Cardiac fibroblast (primary cell): Measurements from ENCODE around the gene TTC33.
"Not testable (repeated sequence)": the region's sequence is repeated elsewhere in the genome, so short reads cannot be mapped to it uniquely, and the experiment has no call there.

Source experiments
- DNase-seq, 2 donors: peaks; one replicate each; pipeline versions ENCODE4 v3.0.0 to v3.0.0-alpha.2; 2010; ENCODE audit warnings: low read depth in 2 of 2
- H3K4me3 ChIP-seq, 2 donors: replicated peaks in 1 of 2; 1 replicate in 1 of 2; 2 replicates in 1 of 2; pipeline ENCODE4 v1.5.1; 2011; ENCODE audit warnings: low read depth in 2 of 2, low read length in 2 of 2, mild to moderate bottlenecking in 2 of 2, moderate library complexity in 1 of 2
- TF ChIP-seq, protein P1 (sequence below): IDR thresholded peaks from one replicate; pipeline ENCODE4 v1.5.1; 2011; ENCODE audit warnings: low read depth, mild to moderate bottlenecking, low read length, inconsistent platforms

Gene TTC33

DNA sequence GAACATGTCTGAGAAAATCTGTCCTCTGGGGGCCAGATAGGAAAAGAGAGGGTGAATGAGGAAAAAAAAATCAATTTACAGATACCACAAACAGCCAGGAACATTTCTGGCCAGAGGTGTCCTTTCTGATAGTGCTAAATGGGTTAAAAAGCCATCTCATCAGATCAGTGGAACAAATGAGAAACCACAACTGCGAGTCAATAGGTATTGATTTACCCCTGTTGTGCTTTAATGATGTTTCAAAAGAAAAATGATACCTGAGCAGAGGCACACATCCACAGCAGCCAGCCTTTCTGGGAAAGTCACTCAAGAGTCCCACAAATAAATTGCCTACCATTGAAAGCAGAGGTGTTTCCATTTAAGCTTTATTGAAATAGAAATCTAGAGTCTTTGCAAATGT, 155.4 kb downstream of the TTC33 start:
- TF ChIP-seq, protein P1, sequence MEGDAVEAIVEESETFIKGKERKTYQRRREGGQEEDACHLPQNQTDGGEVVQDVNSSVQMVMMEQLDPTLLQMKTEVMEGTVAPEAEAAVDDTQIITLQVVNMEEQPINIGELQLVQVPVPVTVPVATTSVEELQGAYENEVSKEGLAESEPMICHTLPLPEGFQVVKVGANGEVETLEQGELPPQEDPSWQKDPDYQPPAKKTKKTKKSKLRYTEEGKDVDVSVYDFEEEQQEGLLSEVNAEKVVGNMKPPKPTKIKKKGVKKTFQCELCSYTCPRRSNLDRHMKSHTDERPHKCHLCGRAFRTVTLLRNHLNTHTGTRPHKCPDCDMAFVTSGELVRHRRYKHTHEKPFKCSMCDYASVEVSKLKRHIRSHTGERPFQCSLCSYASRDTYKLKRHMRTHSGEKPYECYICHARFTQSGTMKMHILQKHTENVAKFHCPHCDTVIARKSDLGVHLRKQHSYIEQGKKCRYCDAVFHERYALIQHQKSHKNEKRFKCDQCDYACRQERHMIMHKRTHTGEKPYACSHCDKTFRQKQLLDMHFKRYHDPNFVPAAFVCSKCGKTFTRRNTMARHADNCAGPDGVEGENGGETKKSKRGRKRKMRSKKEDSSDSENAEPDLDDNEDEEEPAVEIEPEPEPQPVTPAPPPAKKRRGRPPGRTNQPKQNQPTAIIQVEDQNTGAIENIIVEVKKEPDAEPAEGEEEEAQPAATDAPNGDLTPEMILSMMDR, result no peak

DNA sequence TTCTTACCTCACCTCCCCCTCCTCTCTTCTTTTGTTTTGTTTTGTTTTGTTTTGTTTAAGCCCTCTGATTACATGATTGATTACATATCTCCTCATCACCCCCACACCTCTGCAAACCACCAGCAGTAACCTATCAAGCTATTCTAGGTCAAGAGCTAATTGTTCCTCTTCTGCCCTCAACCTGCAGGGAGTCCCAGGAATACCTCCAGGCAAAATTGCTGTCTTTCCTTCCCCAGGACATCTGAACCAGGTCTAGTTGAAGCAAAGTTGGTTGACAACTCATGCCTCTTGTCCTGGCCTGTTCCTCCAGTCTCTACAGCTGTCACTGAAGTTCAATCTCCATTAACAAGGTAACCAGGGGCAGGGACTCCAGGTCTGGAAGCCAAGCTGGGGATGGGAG, 156.1 kb downstream of the TTC33 start:
- TF ChIP-seq, protein P1, result no peak
- H3K4me3 ChIP-seq, result no peak overlapping the region
- no peak for DNase-seq

More for the DNA sequence above, 155.4 kb downstream of the TTC33 start:
- DNase-seq, result no peak
- H3K4me3 ChIP-seq, result no peak overlapping the region

DNA sequence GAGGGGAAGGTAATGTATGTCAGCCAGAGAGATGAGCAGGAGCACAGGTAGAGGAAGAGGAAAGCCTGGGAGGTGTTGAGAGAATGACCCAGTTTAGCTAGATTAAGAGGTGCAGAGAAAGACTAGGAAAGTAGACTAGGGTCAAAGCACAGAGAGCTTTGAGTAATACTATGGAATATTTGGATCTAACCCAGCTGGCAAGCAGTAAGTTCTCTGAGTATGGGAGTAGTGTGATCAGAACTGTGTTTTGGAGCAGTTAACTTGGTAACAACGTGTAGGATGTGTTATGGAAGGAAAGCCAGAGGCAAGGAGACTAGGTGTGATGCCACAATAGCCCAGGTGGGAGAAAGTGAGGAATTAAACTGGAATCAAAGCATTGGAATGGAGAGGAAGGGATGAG, 160.9 kb downstream of the TTC33 start:
- no peak overlapping the region for H3K4me3 ChIP-seq
- peak; percentile 56 to 67 for DNase-seq
- TF ChIP-seq, protein P1, result no peak

DNA sequence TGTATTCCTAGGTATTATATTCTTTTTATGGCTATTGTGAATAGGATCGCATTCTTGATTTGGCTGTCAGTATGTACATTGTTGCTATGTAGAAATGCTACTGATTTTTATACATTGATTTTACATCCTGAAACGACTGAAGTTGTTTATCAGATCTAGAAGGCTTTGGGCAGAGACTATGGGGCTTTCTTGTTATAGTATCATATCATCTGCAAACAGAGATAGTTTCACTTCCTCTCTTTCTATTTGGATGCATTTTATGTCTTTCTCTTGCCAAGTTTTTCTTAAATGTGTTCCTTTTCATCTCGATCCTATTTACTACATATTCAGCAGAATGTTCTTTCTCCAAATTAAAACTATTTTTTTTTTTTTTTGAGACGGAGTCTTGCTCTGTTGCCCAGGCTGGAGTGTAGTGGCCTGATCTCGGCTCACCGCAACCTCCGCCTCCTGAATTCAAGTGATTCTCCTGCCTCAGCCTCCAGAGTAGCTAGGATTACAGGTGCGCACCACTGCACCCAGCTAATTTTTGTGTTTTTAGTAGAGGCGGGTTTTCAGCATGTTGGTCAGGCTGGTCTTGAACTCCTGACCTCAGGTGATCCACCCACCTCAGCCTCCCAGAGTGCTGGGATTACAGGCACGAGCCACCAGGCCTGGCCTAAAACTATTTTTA, 163.9 kb downstream of the TTC33 start:
- not testable (repeated sequence) for H3K4me3 ChIP-seq, DNase-seq

DNA sequence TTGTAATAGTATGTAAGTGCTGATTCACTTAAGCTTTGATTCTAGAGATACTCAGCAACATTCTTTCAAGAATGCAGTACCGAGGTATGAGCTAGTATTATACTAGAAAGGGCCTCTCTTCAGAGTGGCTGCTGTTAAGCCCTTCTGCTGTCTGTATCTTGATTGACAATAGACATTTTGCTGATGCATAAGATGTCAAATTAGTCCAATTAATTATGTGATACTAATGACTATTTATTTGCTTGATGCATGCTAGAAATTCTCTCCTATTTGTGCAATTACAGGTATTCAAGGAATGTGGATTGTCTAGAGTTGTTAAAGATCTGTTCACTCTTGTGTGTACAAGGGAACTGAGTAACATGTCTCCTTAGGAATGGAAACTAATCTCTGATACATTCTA, 168.4 kb downstream of the TTC33 start:
- DNase-seq, result peak in 1 of 2 donors; percentile 37
- TF ChIP-seq, protein P1, result no peak
- no peak overlapping the region for H3K4me3 ChIP-seq

DNA sequence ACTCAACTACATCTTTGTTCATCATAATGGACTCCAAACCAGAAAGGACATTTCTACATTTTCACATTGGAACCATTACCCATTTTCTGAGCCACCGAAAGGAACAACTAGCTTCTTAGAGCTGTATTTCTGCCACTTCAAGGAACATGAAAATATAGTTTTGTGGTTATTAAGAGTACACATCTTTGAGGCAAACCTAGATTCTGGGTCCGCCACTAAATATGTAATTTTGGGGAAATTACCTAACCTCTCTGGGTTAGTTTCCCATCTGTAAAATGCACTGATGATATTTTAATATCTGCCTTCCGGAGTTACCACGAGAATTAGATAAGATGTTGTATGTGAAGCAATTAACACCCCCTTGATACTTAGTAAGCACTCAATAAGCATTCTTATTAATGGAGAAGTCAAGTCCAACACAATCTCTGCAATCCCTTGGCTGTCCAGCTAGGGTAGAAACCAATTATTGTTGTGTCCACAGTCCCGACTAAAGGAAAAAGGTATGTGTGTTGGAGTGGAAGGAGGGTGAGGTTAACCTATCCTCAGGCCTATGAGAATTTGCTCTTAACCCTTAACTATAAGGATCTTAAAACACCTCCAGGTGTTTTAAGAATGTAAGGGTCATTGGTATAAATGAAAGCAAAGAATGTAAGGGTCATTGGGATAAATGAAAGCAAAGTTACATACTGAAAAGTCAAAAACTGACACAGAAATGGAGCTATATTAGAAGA, 170.1 kb downstream of the TTC33 start:
- no peak for DNase-seq
- TF ChIP-seq, protein P1, result no peak
- no peak overlapping the region for H3K4me3 ChIP-seq

DNA sequence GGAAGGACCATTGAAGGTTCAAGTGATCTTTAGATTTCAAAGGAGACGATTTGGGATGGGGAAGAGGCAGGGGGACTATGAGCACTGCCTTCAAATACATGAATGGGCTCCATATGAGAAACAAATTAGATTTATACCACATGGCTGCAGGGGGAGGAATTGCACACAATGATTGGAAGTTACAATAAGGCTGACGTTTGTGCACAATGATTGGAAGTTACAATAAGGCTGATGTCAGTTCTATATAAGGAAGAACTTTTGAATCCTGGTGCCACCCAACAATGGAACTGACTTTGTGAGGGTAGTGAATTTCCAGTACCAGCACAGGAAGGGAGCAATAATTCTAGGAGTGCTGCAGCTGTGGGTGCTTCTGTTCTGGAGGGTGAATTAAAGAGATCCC, 171.7 kb downstream of the TTC33 start:
- TF ChIP-seq, protein P1, result no peak
- DNase-seq, result no peak
- no peak overlapping the region for H3K4me3 ChIP-seq
